Erythroblast (primary cell): ENCODE data around the gene CAV2.

ENCODE experiments used
- GATA1 ChIP-seq: IDR thresholded peaks from 2 replicates; pipeline ENCODE4 v1.6.1; 2011; ENCODE audit warnings: low read depth, mild to moderate bottlenecking, control low read depth, low read length, moderate library complexity
- POLR2A ChIP-seq: IDR thresholded peaks from 2 replicates; pipeline ENCODE4 v1.6.1; 2011; ENCODE audit warnings: mild to moderate bottlenecking, low read length

GRCh38 chr7:116463956-116464355 is 35.6 kb upstream of the CAV2 start:
- TF ChIP-seq POLR2A (no peak), GATA1 (no peak)
